Astrocyte of the cerebellum (primary cell): ENCODE measurements around the gene TMEM204.

Experiments
- DNase-seq: peaks from one replicate; pipeline ENCODE4 v3.0.0-alpha.2; 2011; ENCODE audit warnings: low read depth
- H3K4me3 ChIP-seq: 2 replicates; pipeline ENCODE4 v1.5.1; 2011; ENCODE audit warnings: mild to moderate bottlenecking, low read depth, low read length, moderate library complexity
- in situ Hi-C: cut with HindIII; loops from 2 replicates; pipeline ENCODE4 v1.10.0; 2017; ENCODE audit warnings: low sequenced_read_pairs
- TF ChIP-seq, protein P1 (sequence below): IDR thresholded peaks from 2 replicates; pipeline ENCODE4 v1.5.1; 2012; ENCODE audit warnings: low read length, low read depth, moderate library complexity, mild to moderate bottlenecking; ENCODE audit errors: missing control alignments

The TMEM204 gene

DNA sequence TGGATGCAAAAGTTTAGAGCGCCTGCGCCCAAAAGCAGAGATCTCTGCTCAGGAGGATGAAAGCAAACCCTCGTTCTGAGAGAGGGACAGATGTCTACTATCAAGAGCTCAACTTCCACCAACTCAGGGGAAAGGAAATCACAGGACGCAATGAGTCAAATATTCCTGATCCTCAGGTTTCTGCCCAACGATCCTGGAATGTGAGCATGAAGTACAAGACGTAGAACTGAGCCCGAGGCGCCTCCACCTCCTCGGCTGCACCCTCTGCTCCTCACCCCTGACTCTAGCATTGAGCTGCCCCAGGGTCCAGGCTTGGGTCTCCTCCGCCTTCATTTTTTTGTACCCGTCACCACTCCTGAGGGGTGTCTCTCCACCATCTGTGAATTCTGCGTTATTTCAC lies 63.0 kb downstream of the TMEM204 start:
- no peak for DNase-seq
- no peak overlapping the region for H3K4me3 ChIP-seq
- TF ChIP-seq, protein P1, sequence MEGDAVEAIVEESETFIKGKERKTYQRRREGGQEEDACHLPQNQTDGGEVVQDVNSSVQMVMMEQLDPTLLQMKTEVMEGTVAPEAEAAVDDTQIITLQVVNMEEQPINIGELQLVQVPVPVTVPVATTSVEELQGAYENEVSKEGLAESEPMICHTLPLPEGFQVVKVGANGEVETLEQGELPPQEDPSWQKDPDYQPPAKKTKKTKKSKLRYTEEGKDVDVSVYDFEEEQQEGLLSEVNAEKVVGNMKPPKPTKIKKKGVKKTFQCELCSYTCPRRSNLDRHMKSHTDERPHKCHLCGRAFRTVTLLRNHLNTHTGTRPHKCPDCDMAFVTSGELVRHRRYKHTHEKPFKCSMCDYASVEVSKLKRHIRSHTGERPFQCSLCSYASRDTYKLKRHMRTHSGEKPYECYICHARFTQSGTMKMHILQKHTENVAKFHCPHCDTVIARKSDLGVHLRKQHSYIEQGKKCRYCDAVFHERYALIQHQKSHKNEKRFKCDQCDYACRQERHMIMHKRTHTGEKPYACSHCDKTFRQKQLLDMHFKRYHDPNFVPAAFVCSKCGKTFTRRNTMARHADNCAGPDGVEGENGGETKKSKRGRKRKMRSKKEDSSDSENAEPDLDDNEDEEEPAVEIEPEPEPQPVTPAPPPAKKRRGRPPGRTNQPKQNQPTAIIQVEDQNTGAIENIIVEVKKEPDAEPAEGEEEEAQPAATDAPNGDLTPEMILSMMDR: no peak
- in situ Hi-C loops: no loop called here

GRCh38 chr16:1597154-1597553 lies 63.7 kb downstream of the TMEM204 start:
- TF ChIP-seq, protein P1: no peak
- in situ Hi-C loops: no loop called here
- no peak for DNase-seq
- H3K4me3 ChIP-seq: no peak overlapping the region

DNA sequence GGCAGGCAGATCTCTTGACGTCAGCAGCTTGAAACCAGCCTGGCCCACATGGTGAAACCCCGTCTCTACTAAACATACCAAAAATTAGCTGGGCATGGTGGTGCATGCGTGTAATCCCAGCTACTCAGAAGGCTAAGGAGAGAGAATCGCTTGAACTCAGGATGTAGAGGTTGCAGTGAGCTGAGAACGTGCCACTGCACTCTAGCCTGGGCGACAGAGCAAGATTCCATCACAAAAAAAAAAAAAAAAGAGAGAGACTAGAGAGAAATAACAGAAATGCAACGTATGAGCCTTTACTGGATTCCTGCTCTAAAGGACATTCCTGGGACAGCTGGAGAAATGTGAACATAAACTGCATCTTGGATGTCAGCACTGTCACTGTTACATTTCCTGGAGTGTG lies 67.6 kb downstream of the TMEM204 start:
- TF ChIP-seq, protein P1: no peak
- no peak overlapping the region for H3K4me3 ChIP-seq
- in situ Hi-C loops: no loop called here
- DNase-seq: no peak

GRCh38 chr16:1601489-1601888 lies 68.0 kb downstream of the TMEM204 start:
- in situ Hi-C loops: no loop called here
- H3K4me3 ChIP-seq: no peak overlapping the region
- TF ChIP-seq, protein P1: no peak
- DNase-seq: no peak

- DNase-seq: no peak
- in situ Hi-C loops: no loop called here
- TF ChIP-seq, protein P1: no peak
- H3K4me3 ChIP-seq: no peak overlapping the region
Measured at GRCh38 chr16:1602285-1602684, 68.8 kb downstream of the TMEM204 start.
